IMR-90 (cell line): Measurements from ENCODE around the gene IQCB1. TPM values are rescaled to one million over a fixed set of nuclear protein-coding genes. Genes with fewer than 3 reads are reported as not detected.

Source experiments
- ATAC-seq: fragments of 200-7000 bp; cut with Tn5 transposase; 2 replicates; pipeline ENCODE4 v1.9.1; 2020; ENCODE audit warnings: low read depth, mild to moderate bottlenecking, moderate library complexity
- BruUV-seq: library from RNA; stranded (reverse); fragments of 400-500 nt; replicated peaks from 2 replicates; lab custom pipeline; 2021; lab: Mats Ljungman, UMichigan
- CTCF ChIA-PET: fragments of 300-600 bp; formaldehyde crosslinking; extraction: SDS; loops from one replicate; lab custom pipeline; 2021; ENCODE audit warnings: antibody characterized with exemption; lab: Yijun Ruan, JAX
- POLR2A ChIA-PET: fragments of 300-600 bp; sonication (Branson Sonifier 250); formaldehyde crosslinking; loops from one replicate; lab custom pipeline; 2022; ENCODE audit warnings: antibody characterized with exemption; ENCODE audit not compliant: unreplicated experiment; lab: Charles Lee
- DNase-seq: peaks from one replicate; pipeline ENCODE4 v3.0.0; 2013
- H2AFZ ChIP-seq: replicated peaks from 2 replicates; pipeline ENCODE3; 2013; ENCODE audit warnings: low read length, mild to moderate bottlenecking; ENCODE audit not compliant: poor library complexity
- H2AK5ac ChIP-seq: 2 replicates; pipeline ENCODE4 v1.6.1; 2013; ENCODE audit warnings: low read depth, low read length, inconsistent platforms
- H2AK9ac ChIP-seq: replicated peaks from 2 replicates; pipeline ENCODE3; 2013; ENCODE audit warnings: mild to moderate bottlenecking, low read depth, low read length, moderate library complexity; ENCODE audit not compliant: poor library complexity
- H2BK120ac ChIP-seq: 2 replicates; pipeline ENCODE4 v1.6.1; 2013; ENCODE audit warnings: low read depth, low read length, inconsistent platforms
- H2BK15ac ChIP-seq: 3 replicates; pipeline ENCODE4 v1.6.1; 2013; ENCODE audit warnings: low read depth, low read length, inconsistent platforms
- H2BK20ac ChIP-seq: 2 replicates; pipeline ENCODE4 v1.6.1; 2013; ENCODE audit warnings: low read depth, mild to moderate bottlenecking, inconsistent platforms, low read length, moderate library complexity
- H2BK5ac ChIP-seq: 2 replicates; pipeline ENCODE4 v1.6.1; 2013; ENCODE audit warnings: mild to moderate bottlenecking, low read depth, low read length, inconsistent platforms; ENCODE audit not compliant: poor library complexity, severe bottlenecking
- H3K14ac ChIP-seq: replicated peaks from 2 replicates; pipeline ENCODE4 v1.6.1; 2013; ENCODE audit warnings: low read depth, low read length, inconsistent platforms
- H3K18ac ChIP-seq: 2 replicates; pipeline ENCODE4 v1.6.1; 2013; ENCODE audit warnings: low read depth, low read length, control low read depth
- H3K23ac ChIP-seq: 2 replicates; pipeline ENCODE4 v1.6.1; 2013; ENCODE audit warnings: low read depth, low read length, inconsistent platforms
- H3K27ac ChIP-seq: 2 replicates; pipeline ENCODE4 v1.5.1; 2013; ENCODE audit warnings: mild to moderate bottlenecking, control low read depth, low read length; ENCODE audit not compliant: insufficient read depth
- H3K27me3 ChIP-seq: 2 replicates; pipeline ENCODE4 v1.6.1; 2013; ENCODE audit warnings: low read length; ENCODE audit not compliant: control insufficient read depth, insufficient read depth
- H3K36me3 ChIP-seq: 2 replicates; pipeline ENCODE4 v1.6.1; 2013; ENCODE audit warnings: low read length, mixed read lengths; ENCODE audit not compliant: control insufficient read depth, insufficient read depth
- H3K4ac ChIP-seq: 2 replicates; pipeline ENCODE4 v1.6.1; 2013; ENCODE audit warnings: low read depth, low read length, inconsistent platforms
- H3K4me1 ChIP-seq: 2 replicates; pipeline ENCODE4 v1.6.1; 2013; ENCODE audit warnings: low read length, mixed read lengths; ENCODE audit not compliant: control insufficient read depth, insufficient read depth
- H3K4me2 ChIP-seq: 2 replicates; pipeline ENCODE4 v1.6.1; 2013; ENCODE audit warnings: low read depth, mild to moderate bottlenecking, control low read depth, low read length, moderate library complexity
- H3K4me3 ChIP-seq: 2 replicates; pipeline ENCODE4 v1.5.1; 2013; ENCODE audit warnings: low read depth, mild to moderate bottlenecking, control low read depth, low read length, moderate library complexity; ENCODE audit not compliant: insufficient read depth
- H3K56ac ChIP-seq: 2 replicates; pipeline ENCODE4 v1.6.1; 2013; ENCODE audit warnings: low read length, inconsistent platforms; ENCODE audit not compliant: insufficient read depth; ENCODE audit errors: extremely low read depth
- H3K79me1 ChIP-seq, 2 experiments: 2 replicates each; pipeline ENCODE4 v1.6.1; 2013; ENCODE audit warnings: low read length in 2 of 2, inconsistent platforms in 1 of 2, low read depth in 1 of 2
- H3K9ac ChIP-seq: 2 replicates; pipeline ENCODE4 v1.6.1; 2013; ENCODE audit warnings: low read depth, low read length, control low read depth
- H3K9me1 ChIP-seq: 2 replicates; pipeline ENCODE4 v1.6.1; 2013; ENCODE audit warnings: low read length, inconsistent platforms; ENCODE audit not compliant: insufficient read depth
- H3K9me3 ChIP-seq: 2 replicates; pipeline ENCODE4 v1.6.1; 2013; ENCODE audit warnings: low read length; ENCODE audit not compliant: control insufficient read depth, insufficient read depth
- H4K20me1 ChIP-seq: 2 replicates; pipeline ENCODE4 v1.6.1; 2013; ENCODE audit warnings: low read length, inconsistent platforms; ENCODE audit not compliant: insufficient read depth
- H4K5ac ChIP-seq: 2 replicates; pipeline ENCODE4 v1.6.1; 2013; ENCODE audit warnings: mild to moderate bottlenecking, low read depth, low read length, control low read depth
- H4K8ac ChIP-seq, 2 experiments: 2 replicates each; pipeline ENCODE4 v1.6.1; 2013; ENCODE audit warnings: low read depth in 2 of 2, low read length in 2 of 2, control low read depth in 1 of 2, inconsistent platforms in 1 of 2
- H4K91ac ChIP-seq: 2 replicates; pipeline ENCODE4 v1.6.1; 2013; ENCODE audit warnings: low read depth, low read length, inconsistent platforms; ENCODE audit not compliant: insufficient read depth
- CEBPB ChIP-seq: IDR thresholded peaks from 2 replicates; pipeline ENCODE4 v1.6.1; 2012; ENCODE audit warnings: low read depth, low read length, improper control_type of control experiment
- MAFK ChIP-seq: IDR thresholded peaks from 2 replicates; pipeline ENCODE4 v1.6.1; 2012; ENCODE audit warnings: low read depth, low read length, improper control_type of control experiment
- MAZ ChIP-seq: IDR thresholded peaks from 2 replicates; pipeline ENCODE4 v1.6.1; 2012; ENCODE audit warnings: low read depth, mild to moderate bottlenecking, low read length, improper control_type of control experiment, moderate library complexity, borderline replicate concordance
- MXI1 ChIP-seq: IDR thresholded peaks from 2 replicates; pipeline ENCODE4 v1.6.1; 2012; ENCODE audit warnings: low read depth, mild to moderate bottlenecking, low read length, moderate library complexity, borderline replicate concordance
- RAD21 ChIP-seq: IDR thresholded peaks from 2 replicates; pipeline ENCODE4 v1.6.1; 2012; ENCODE audit warnings: low read length, improper control_type of control experiment
- SMC3 ChIP-seq: fragments of 150-350 bp; IDR thresholded peaks from 2 replicates; pipeline ENCODE4 v1.6.1; 2016; ENCODE audit warnings: low read depth, mild to moderate bottlenecking, antibody characterized with exemption, low read length, moderate library complexity
- WGBS, 2 experiments: methylation state at CpG; one replicate each; pipeline versions ENCODE4 v1.1.5 to v1.1.7; 2013; ENCODE audit warnings: missing lambda C conversion rate in 2 of 2; ENCODE audit not compliant: insufficient read length in 1 of 2; ENCODE audit errors: extremely low coverage in 2 of 2; 5-methylcytosine and 5-hydroxymethylcytosine counted together
- dilution Hi-C: fragments of 300-500 bp; cut with HindIII; formaldehyde crosslinking; loops from one replicate; pipeline ENCODE4 v1.14.3; 2018; ENCODE audit warnings: low sequenced_read_pairs; ENCODE audit not compliant: unreplicated experiment
- in situ Hi-C: fragments of 300-500 bp; cut with MboI; formaldehyde crosslinking; loops from 3 replicates; pipeline ENCODE4 v1.14.3; 2019; ENCODE audit warnings: low sequenced_read_pairs, inconsistent platforms, mixed read lengths
- intact Hi-C: fragments of 100-400 bp; cut with micrococcal nuclease; formaldehyde crosslinking; loops from 2 replicates; pipeline ENCODE4 v1.10.0; 2022
- polyA plus RNA-seq, 3 experiments: library from polyadenylated mRNA; depleted of rRNA; stranded (reverse); fragments of >200 nt; gene quantifications; 2 replicates each; pipeline ENCODE4 v1.2.3, GENCODE V29; 2012; ENCODE audit warnings: low replicate concordance in 1 of 3
- total RNA-seq: library from RNA; depleted of rRNA; stranded (reverse); fragments of >200 nt; gene quantifications from 2 replicates; pipeline ENCODE4 v1.2.3, GENCODE V29; 2012
- TF ChIP-seq, protein P1 (sequence below): fragments of 150-350 bp; IDR thresholded peaks from 2 replicates; pipeline ENCODE4 v1.6.1; 2017; ENCODE audit warnings: mild to moderate bottlenecking, antibody characterized with exemption, low read length, low read depth

The IQCB1 gene
- total and polyA plus RNA-seq, 2 of the 4 experiments (the other 2 are of a cell fraction): 13.5 to 18.3 TPM

DNA sequence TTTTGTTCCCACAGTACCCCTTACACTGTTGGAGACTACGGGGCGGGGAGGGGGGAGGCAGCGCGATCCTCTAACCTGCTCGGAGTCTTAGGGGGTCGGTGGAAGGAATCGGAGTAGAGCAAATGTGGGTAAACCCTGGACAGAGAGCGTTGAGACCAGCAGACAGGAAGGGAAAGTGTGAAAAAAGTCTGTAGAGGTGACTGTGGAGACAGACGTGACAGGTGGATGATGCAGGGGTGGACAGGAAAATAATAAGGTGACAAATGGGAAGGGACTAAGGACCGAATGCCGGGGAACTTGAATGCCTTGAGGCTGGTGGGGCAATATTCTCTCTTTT, 573 bp upstream of the IQCB1 start:
- Histone ChIP-seq H3K9ac (peak overlapping the region; percentile 79), H4K20me1 (no peaks in the 10 kb centered on the region), H3K9me3 (no peaks in the 10 kb centered on the region), H2AK5ac (no peak overlapping the region), H3K27me3 (no peaks in the 10 kb centered on the region), H3K27ac (peak overlapping the region; percentile 16; the same call in 1 of the 2 replicates), H3K56ac (no peak overlapping the region), H2AK9ac (no peak overlapping the region), H3K14ac (no peak overlapping the region), H3K4me2 (peak overlapping the region; percentile 97), H4K5ac (no peak overlapping the region), H2AFZ (peak overlapping the region; percentile 88), H3K36me3 (0 out of 2 replicates have a peak, but pooled peaks cover 2% of the 10 kb centered on the region), H4K91ac (no peak overlapping the region), H3K79me1 (peaks cover 12 to 16% of the 10 kb centered on the region in 2 experiments), H2BK5ac (no peak overlapping the region), H3K18ac (no peak overlapping the region), H3K23ac (0 out of 2 replicates have a peak overlapping the region, but pooled peaks have one; percentile 21), H3K4me1 (peaks cover 2% of the 10 kb centered on the region; the same call in 1 of the 2 replicates), H3K9me1 (0 out of 2 replicates have a peak, but pooled peaks cover 2% of the 10 kb centered on the region), H2BK120ac (no peak overlapping the region), H4K8ac (peak overlapping the region; percentile 10 to 32; a peak in 1 of 4 replicates), H2BK15ac (no peak overlapping the region), H3K4me3 (peak overlapping the region; percentile 73), H2BK20ac (no peak overlapping the region), H3K4ac (0 out of 2 replicates have a peak overlapping the region, but pooled peaks have one; percentile 4)
- TF ChIP-seq MAFK (no peak), MXI1 (no peak), RAD21 (no peak), MAZ (no peak), CEBPB (no peak), SMC3 (no peak)
- TF ChIP-seq, protein P1, sequence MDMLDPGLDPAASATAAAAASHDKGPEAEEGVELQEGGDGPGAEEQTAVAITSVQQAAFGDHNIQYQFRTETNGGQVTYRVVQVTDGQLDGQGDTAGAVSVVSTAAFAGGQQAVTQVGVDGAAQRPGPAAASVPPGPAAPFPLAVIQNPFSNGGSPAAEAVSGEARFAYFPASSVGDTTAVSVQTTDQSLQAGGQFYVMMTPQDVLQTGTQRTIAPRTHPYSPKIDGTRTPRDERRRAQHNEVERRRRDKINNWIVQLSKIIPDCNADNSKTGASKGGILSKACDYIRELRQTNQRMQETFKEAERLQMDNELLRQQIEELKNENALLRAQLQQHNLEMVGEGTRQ: no peak
- ATAC-seq: no peak; the same call in 1 of the 2 replicates
- no peak for DNase-seq
- 0% methylated on average over 2 of the region's 11 CpGs; no CpG with 5 or more reads in 1 of the 2 experiments for WGBS, 2 experiments
- CTCF ChIA-PET: no interaction called here
- no TSS peak for BruUV-seq
- dilution Hi-C loops (no loop called here), in situ Hi-C loops (no loop called here), intact Hi-C loops (loop anchor here (10.0 kb wide), 1 partner anchor 419 kb away; no protein-coding TSS in a partner anchor)
- POLR2A ChIA-PET: no interaction called here
